Cardiac fibroblast (primary cell): ENCODE data around the gene FOXA3.

ENCODE experiments used
- DNase-seq, 2 donors: peaks; one replicate each; pipeline versions ENCODE4 v3.0.0 to v3.0.0-alpha.2; 2010; ENCODE audit warnings: low read depth in 2 of 2
- H3K4me3 ChIP-seq, 2 donors: replicated peaks in 1 of 2; 1 replicate in 1 of 2; 2 replicates in 1 of 2; pipeline ENCODE4 v1.5.1; 2011; ENCODE audit warnings: low read depth in 2 of 2, low read length in 2 of 2, mild to moderate bottlenecking in 2 of 2, moderate library complexity in 1 of 2
- TF ChIP-seq, protein P1 (sequence below): IDR thresholded peaks from one replicate; pipeline ENCODE4 v1.5.1; 2011; ENCODE audit warnings: low read depth, mild to moderate bottlenecking, low read length, inconsistent platforms

Gene FOXA3

DNA sequence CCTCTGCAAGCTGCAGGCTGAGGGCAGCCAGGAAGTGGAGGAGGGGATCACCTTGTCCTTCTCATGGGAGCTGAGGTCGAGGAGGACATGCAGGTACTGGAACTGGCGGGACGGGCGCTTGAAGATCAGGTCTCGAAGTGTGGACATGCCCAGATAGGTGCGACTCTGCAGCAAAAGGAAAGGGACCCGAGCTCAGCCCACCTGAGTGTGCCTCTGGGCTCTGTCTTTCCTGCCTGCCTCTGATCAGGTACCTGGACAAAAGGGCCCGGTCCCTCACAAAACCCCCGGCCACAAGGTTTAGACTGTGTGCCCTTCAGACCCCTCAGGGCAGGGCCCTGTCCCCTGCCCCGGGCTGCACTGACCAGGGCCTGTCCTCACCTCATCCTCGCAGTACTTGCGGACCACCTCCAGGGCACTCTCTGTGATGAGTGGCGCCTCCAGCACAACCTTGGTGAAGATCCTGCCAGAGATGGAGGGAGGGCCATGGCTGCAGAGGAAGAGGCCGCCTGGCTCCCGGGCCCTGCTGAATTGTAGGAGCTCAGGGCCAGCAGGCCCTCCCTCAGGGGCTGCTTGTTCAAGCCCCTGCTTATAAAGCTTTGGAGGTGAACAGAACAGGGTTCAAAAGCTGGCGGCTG lies 36.5 kb upstream of the FOXA3 start:
- no peak overlapping the region for H3K4me3 ChIP-seq
- TF ChIP-seq, protein P1, sequence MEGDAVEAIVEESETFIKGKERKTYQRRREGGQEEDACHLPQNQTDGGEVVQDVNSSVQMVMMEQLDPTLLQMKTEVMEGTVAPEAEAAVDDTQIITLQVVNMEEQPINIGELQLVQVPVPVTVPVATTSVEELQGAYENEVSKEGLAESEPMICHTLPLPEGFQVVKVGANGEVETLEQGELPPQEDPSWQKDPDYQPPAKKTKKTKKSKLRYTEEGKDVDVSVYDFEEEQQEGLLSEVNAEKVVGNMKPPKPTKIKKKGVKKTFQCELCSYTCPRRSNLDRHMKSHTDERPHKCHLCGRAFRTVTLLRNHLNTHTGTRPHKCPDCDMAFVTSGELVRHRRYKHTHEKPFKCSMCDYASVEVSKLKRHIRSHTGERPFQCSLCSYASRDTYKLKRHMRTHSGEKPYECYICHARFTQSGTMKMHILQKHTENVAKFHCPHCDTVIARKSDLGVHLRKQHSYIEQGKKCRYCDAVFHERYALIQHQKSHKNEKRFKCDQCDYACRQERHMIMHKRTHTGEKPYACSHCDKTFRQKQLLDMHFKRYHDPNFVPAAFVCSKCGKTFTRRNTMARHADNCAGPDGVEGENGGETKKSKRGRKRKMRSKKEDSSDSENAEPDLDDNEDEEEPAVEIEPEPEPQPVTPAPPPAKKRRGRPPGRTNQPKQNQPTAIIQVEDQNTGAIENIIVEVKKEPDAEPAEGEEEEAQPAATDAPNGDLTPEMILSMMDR: no peak
- DNase-seq: no peak

DNA sequence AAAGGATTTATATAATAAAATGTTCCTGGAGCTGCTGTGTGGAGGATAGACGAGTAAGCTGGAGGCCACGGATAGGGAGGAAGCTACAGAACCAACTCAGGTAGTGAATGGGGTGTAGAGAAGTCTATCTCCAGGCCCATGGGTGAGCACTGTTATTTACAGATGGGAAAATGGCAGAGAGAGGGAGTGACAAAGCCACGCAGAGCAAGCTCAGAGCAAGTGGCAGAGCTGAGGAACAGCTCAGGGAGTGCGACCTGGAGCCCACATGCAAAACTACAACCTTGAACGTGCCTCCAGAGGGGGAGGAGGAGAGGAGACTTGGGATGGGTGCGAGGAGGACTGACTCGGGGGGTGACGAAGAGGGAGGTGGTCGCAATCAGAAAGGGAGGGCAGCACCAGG lies 35.6 kb upstream of the FOXA3 start:
- DNase-seq: no peak
- no peak overlapping the region for H3K4me3 ChIP-seq
- TF ChIP-seq, protein P1: no peak

DNA sequence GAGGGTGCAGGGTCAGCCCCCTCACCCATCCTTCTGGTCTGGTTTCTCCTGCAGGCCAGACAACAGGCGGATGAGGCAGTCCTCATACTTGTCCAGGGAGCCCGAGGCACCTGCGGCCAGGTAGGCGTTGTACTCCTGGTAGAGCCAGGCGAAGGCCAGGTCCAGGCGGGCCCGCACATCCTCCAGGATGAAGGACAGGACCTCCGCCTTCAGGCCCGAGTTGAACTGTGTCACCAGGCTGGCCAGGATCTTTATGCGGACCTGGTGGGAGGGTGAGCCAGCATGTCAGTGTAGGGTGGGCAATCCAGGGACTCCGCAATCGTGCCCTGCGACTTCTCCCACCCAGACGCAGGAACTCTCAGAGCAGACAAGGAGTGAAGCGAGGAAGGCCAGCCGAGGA lies 35.2 kb upstream of the FOXA3 start:
- no peak for DNase-seq
- TF ChIP-seq, protein P1: no peak
- no peak overlapping the region for H3K4me3 ChIP-seq

DNA sequence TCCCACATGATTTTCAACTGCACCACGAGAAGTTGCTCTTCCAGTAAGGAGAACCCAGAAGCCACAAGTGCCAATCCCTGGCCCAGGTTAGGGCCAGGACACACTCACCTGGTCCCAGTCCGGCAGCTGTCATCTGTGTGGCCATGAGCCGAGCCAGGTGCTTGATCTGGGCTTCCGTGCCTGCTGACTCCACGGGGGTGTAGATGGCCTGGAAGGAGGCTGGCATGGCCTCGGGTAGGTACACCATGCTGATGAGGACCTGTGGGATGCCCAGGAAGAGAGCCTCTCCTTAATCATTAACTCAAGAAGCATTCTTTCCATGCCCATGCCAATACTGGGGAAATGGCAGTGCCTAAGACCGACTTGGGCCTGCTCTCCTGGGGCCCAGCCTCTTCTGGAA lies 29.2 kb upstream of the FOXA3 start:
- DNase-seq: no peak
- no peak overlapping the region for H3K4me3 ChIP-seq
- TF ChIP-seq, protein P1: no peak

DNA sequence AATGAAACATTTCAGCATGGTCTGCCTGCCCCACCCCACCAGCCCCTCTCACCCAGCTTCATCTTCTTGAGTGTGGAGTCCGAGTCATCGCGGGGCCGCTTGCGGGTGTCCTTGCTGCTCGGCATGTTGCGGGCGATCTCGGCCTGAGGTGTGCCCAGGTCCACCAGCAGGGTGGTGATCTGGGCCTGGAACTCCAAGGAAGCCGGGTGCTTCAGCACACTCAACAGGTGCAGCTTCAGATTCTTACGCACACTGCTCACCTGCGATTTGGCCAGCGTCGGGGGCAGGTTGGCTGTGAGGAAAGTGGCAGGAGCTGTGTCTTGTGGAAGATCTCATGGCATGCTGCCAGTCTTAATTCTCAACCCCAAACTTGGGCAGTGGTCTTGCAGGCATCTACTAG lies 21.9 kb upstream of the FOXA3 start:
- no peak for DNase-seq
- TF ChIP-seq, protein P1: no peak
- no peak overlapping the region for H3K4me3 ChIP-seq

DNA sequence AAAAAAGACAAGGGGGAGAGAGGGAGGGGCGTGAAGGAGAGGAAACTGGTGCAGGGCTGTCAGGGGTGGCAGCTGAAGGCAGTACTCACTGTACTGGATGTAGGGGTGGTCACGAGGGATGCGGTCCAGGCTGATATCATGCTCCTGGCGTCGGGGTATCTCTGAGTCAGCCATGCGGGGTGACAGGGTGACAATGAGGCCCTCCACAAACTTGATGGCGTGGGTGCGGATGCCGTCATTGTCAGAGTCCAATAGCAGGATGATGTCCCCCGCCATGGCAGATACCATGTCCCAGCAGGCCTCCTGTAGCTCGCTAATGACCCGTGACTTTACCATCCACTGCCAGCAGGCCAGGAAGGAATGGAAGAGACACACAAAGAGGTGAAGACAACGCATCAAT lies 16.5 kb upstream of the FOXA3 start:
- TF ChIP-seq, protein P1: no peak
- no peak overlapping the region for H3K4me3 ChIP-seq
- no peak for DNase-seq

DNA sequence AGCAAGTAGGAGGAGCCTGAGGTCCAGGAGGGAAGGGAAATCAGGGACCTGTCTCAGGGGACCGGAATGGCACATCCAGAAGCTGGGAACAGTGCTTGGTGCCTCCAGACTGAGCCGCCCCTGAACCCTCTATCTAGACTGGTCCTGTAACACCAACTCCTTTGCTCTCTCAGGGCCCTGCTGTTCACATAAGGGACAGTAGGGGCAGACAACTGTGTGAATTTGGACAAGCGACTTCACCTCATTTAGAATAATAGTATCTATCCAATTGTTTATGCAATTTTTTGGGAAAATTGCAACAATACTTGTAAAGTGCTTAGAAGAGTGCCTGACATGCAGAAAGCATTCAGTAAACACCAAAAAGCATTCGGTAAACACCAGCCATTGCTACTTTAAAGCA lies 15.2 kb upstream of the FOXA3 start:
- peak in 1 of 2 donors; percentile 17 for DNase-seq
- TF ChIP-seq, protein P1: peak; percentile 46
- H3K4me3 ChIP-seq: no peak overlapping the region
